ENCODE data around the gene PYHIN1.

The PYHIN1 gene

DNA sequence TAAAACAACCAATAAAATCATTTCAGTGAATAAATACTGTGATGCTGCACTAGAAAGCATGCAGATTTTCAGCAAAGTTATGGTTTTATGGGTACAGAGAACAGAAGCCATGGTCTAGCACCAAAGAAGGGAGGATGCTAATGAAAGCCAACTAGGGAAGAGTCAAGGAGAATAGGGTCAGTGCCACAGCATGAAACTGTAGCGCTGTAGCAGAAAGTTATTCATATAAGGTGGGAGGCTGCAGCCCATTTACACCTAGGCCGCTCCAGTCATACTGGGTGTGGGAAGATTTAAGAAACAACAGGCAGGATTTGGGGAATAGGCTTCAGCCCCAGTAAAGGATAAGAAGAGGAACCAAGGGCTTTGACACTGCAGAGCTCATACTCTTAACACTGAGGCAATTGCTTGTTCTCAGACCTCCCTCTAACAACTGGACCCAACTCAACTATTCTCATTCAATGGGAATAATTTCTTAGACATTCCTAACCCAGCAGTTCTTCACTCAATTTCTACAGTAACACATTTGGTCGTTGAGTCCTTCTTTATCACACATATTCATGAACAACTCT lies 82.7 kb downstream of the PYHIN1 start:
- DNase-seq (ENCODE audit: low read depth in 2 of 2): no peak

DNA sequence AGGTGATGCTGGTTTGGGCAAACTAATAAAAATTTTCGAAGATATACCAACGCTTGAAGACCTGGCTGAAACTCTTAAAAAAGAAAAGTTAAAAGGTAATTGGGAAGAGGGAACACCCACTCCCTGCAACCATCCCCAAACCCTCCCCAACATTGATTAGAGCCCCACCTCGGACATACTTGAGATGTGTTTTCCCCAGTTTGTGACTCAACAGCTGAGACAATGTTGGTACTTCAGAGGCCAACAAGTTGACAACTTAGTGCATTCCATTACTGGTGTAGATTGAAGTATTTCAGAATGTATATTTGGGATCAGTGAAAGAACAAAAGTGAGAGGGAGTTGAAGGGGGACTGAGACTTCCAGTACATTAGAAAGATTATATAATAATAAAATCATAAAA lies 83.5 kb downstream of the PYHIN1 start:
- no peak for DNase-seq (ENCODE audit: low read depth in 2 of 2)

DNA sequence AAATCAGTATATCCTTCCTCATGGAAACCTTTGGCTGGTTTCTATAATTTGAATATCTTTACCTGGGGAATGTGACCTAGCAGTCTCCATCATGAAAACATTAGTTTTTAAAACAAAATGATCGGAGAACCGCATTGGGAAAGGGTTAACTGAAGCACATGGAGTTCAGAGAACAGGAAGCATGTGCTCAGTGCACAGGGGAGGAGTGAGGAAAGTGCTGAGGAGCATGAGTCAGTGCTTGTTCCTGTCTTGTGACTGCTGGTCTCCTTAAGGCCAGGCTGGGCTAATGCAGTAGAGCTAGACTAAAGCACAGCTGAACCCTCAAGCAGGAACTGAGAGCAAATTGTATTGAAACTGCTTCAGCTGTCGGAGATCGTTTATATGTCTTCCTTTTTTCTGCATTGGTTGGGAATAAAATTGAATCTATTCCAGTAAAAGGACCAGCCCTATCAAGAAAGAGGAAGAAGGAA lies 84.1 kb downstream of the PYHIN1 start:
- peak; percentile 33 to 39 for DNase-seq (ENCODE audit: low read depth in 2 of 2)

DNA sequence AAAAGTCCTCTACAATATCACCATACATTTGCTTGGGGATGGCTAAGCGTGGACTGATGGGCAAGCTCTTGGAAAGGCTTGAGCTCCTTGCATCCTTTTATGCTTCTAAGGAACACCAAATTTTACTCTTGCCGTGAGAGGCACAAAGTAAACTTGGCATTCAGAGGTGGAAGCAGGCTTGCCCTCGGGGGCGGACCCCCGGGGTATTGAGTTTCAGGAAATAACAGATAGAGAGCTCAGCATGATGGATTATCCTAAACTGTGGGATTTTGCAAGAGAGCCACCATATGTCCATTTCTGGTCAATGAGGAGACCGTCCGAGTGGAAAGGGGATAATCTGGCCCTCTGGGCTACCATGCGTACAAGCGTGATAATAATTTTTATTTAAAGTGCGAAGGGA lies 92.4 kb downstream of the PYHIN1 start:
- no peak for DNase-seq (ENCODE audit: low read depth in 2 of 2)

DNA sequence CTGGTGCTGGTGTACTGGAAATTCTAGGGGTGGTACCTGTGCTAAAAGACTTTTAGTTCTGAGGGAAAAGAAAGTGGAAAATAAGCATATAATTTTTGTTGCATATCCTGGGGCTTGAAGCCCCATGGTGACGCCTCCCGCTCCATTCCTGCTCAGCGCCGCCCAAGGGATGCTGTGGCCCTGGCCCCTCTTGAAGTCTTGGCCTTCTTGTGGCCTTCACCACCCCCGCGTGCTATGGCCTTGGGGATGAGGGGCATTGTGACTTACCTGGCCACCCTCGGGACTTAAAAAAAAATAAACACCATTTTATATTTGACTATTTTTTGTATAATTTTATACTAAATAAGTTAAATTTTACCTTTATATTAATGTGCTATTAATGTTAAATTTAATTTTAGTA lies 93.7 kb downstream of the PYHIN1 start:
- DNase-seq (ENCODE audit: low read depth in 2 of 2): no peak
